Activated B cell treated with CpG ODN at 0.5 μM for 24 hours (primary cell): ENCODE results near the gene FGF9. TPM values are rescaled to one million over a fixed set of nuclear protein-coding genes. Genes with fewer than 3 reads are reported as not detected.

Experiments used
- ATAC-seq: fragments of 200-7000 bp; cut with Tn5 transposase; one replicate; pipeline ENCODE4 v1.10.0; 2021; ENCODE audit warnings: low read depth, mild to moderate bottlenecking, moderate library complexity
- CTCF ChIA-PET: fragments of 350-600 bp; sonication (Branson Sonifier 250); formaldehyde crosslinking; loops from one replicate; lab custom pipeline; 2021; ENCODE audit warnings: antibody characterized with exemption; lab: Charles Lee
- POLR2A ChIA-PET: fragments of 350-600 bp; sonication (Branson Sonifier 250); formaldehyde crosslinking; loops from one replicate; lab custom pipeline; 2021; ENCODE audit warnings: antibody characterized with exemption; lab: Charles Lee
- DNase-seq: peaks from one replicate; pipeline ENCODE4 v3.0.0; 2022
- H3K27ac Mint-ChIP-seq: one replicate; pipeline ENCODE4 v1.8.0; 2020; ENCODE audit warnings: mixed read lengths
- H3K27me3 Mint-ChIP-seq: one replicate; pipeline ENCODE4 v1.8.0; 2021; ENCODE audit warnings: mixed read lengths
- H3K36me3 Mint-ChIP-seq: one replicate; pipeline ENCODE4 v1.8.0; 2021; ENCODE audit warnings: low read depth, mixed read lengths
- H3K4me1 Mint-ChIP-seq: one replicate; pipeline ENCODE4 v1.8.0; 2021; ENCODE audit warnings: mixed read lengths
- H3K4me3 Mint-ChIP-seq: one replicate; pipeline ENCODE4 v1.8.0; 2020; ENCODE audit warnings: mild to moderate bottlenecking, mixed read lengths
- H3K9me3 Mint-ChIP-seq: one replicate; pipeline ENCODE4 v1.8.0; 2020; ENCODE audit warnings: mixed read lengths
- CTCF ChIP-seq: fragments of 200-600 bp; IDR thresholded peaks from one replicate; pipeline ENCODE4 v1.8.0; 2022; ENCODE audit warnings: antibody characterized with exemption, mild to moderate bottlenecking
- intact Hi-C: fragments of 100-400 bp; cut with micrococcal nuclease; formaldehyde crosslinking; loops from one replicate; pipeline ENCODE4 v1.15.1; 2024
- total RNA-seq: library from RNA; stranded (reverse); gene quantifications from 2 replicates; pipeline ENCODE4 v1.2.3, GENCODE V29; 2022

The FGF9 gene
- total RNA-seq, 1 donor from 2014 or later: 0.22 TPM

GRCh38 chr13:21742096-21742495 lies 71.2 kb downstream of the FGF9 start:
- no peak overlapping the region for H3K4me3 Mint-ChIP-seq
- CTCF ChIA-PET: no interaction called here

GRCh38 chr13:21744149-21744548 lies 73.3 kb downstream of the FGF9 start:
- Mint-ChIP-seq H3K4me1 (no peaks in the 10 kb centered on the region), H3K27me3 (no peaks in the 10 kb centered on the region), H3K36me3 (no peaks in the 10 kb centered on the region), H3K27ac (no peak overlapping the region), H3K9me3 (no peaks in the 10 kb centered on the region), H3K4me3 (no peak overlapping the region)
- ChIA-PET POLR2A (no interaction called here), CTCF (no interaction called here)
- intact Hi-C loops: loop anchor here (10.0 kb wide), 1 partner anchor 109 kb away; no protein-coding TSS in a partner anchor
- no peak for ATAC-seq
- DNase-seq: no peak
- TF ChIP-seq CTCF: no peak

More at GRCh38 chr13:21742096-21742495, 71.2 kb downstream of the FGF9 start:
- intact Hi-C loops: loop anchor here (10.0 kb wide), 1 partner anchor 107 kb away; no protein-coding TSS in a partner anchor
- no peak for DNase-seq
- POLR2A ChIA-PET: no interaction called here
- Mint-ChIP-seq H3K27me3 (no peaks in the 10 kb centered on the region), H3K9me3 (no peaks in the 10 kb centered on the region), H3K36me3 (no peaks in the 10 kb centered on the region), H3K27ac (no peak overlapping the region), H3K4me1 (no peaks in the 10 kb centered on the region)
- no peak for TF ChIP-seq CTCF
- no peak for ATAC-seq

GRCh38 chr13:21745307-21745706 lies 74.4 kb downstream of the FGF9 start:
- ATAC-seq (no peak), DNase-seq (no peak)
- Mint-ChIP-seq H3K9me3 (peaks cover 4% of the 10 kb centered on the region), H3K4me1 (no peaks in the 10 kb centered on the region), H3K4me3 (no peak overlapping the region), H3K36me3 (no peaks in the 10 kb centered on the region), H3K27me3 (no peaks in the 10 kb centered on the region), H3K27ac (no peak overlapping the region)
- POLR2A ChIA-PET: no interaction called here
- no peak for TF ChIP-seq CTCF
- intact Hi-C loops: loop anchor here (10.0 kb wide), 1 partner anchor 111 kb away; no protein-coding TSS in a partner anchor
- CTCF ChIA-PET: no interaction called here

- CTCF ChIA-PET: no interaction called here
- DNase-seq (no peak), ATAC-seq (no peak)
- POLR2A ChIA-PET: no interaction called here
- H3K27ac Mint-ChIP-seq: no peak overlapping the region
- intact Hi-C loops: loop anchor here (10.0 kb wide), 1 partner anchor 113 kb away; no protein-coding TSS in a partner anchor
- no peak for TF ChIP-seq CTCF
- H3K4me3 Mint-ChIP-seq: no peak overlapping the region
- H3K9me3 Mint-ChIP-seq: peaks cover 4% of the 10 kb centered on the region
- no peaks in the 10 kb centered on the region for H3K4me1 Mint-ChIP-seq
- H3K27me3 Mint-ChIP-seq: no peaks in the 10 kb centered on the region
- no peaks in the 10 kb centered on the region for H3K36me3 Mint-ChIP-seq
These were observed 76.6 kb downstream of the FGF9 start for GRCh38 chr13:21747456-21747855.

GRCh38 chr13:21748166-21748565 lies 77.3 kb downstream of the FGF9 start:
- Mint-ChIP-seq H3K36me3 (no peaks in the 10 kb centered on the region), H3K27me3 (no peaks in the 10 kb centered on the region), H3K4me1 (no peaks in the 10 kb centered on the region), H3K4me3 (no peak overlapping the region), H3K27ac (no peak overlapping the region), H3K9me3 (peaks cover 4% of the 10 kb centered on the region)
- POLR2A ChIA-PET: no interaction called here
- DNase-seq (no peak), ATAC-seq (no peak)
- intact Hi-C loops: loop anchor here (10.0 kb wide), 1 partner anchor 113 kb away; no protein-coding TSS in a partner anchor
- TF ChIP-seq CTCF: no peak
- CTCF ChIA-PET: no interaction called here
